Fibroblast of the aortic adventitia (primary cell): ENCODE results near the gene DPM2. TPM values are rescaled to one million over a fixed set of nuclear protein-coding genes. Genes with fewer than 3 reads are reported as not detected.

ENCODE experiments used
- DNase-seq: peaks from one replicate; pipeline ENCODE4 v3.0.0-alpha.2; 2010; ENCODE audit warnings: low read depth
- H3K4me3 ChIP-seq: 2 replicates; pipeline ENCODE4 v1.5.1; 2011; ENCODE audit warnings: low read depth, mild to moderate bottlenecking, control low read depth, low read length, moderate library complexity
- CTCF ChIP-seq: IDR thresholded peaks from 2 replicates; pipeline ENCODE4 v1.5.1; 2011; ENCODE audit warnings: mild to moderate bottlenecking, low read length, control low read depth, inconsistent platforms; ENCODE audit not compliant: insufficient read depth
- total RNA-seq: library from RNA; depleted of rRNA; stranded (reverse); fragments of >200 nt; gene quantifications from 2 replicates; pipeline ENCODE4 v1.2.3, GENCODE V29; 2012; ENCODE audit warnings: low replicate concordance

The DPM2 gene
- total RNA-seq, 1 donor: 19.9 TPM

GRCh38 chr9:127885508-127886281, 52.0 kb downstream of the DPM2 start:
- DNase-seq: no peak
- TF ChIP-seq CTCF: no peak
- no peak overlapping the region for H3K4me3 ChIP-seq

Other genes with a start within 250 kb of the DPM2 start
- 0.09 TPM in 1 of 2 replicates, not detected in the other for gene CFAP157, start 230.9 kb downstream of the DPM2 start, total RNA-seq
- 13.2 and 17.2 TPM in 2 replicates for gene PTRH1, start 222.2 kb downstream of the DPM2 start, total RNA-seq
- not detected in 2 replicates for gene TTC16, start 221.8 kb downstream of the DPM2 start, total RNA-seq
- gene TOR2A, start 202.6 kb downstream of the DPM2 start, total RNA-seq: 1.2 and 4.8 TPM in 2 replicates
- 0.18 and 6.0 TPM in 2 replicates for gene SH2D3C, start 159.2 kb downstream of the DPM2 start, total RNA-seq
- 25.4 and 51.5 TPM in 2 replicates for gene CDK9, start 151.8 kb downstream of the DPM2 start, total RNA-seq
- gene FPGS, start 135.0 kb downstream of the DPM2 start, total RNA-seq: 33.9 and 61.5 TPM in 2 replicates
- gene ENG, start 83.2 kb downstream of the DPM2 start, total RNA-seq: 15.8 and 62.0 TPM in 2 replicates
- 75.6 and 121 TPM in 2 replicates for gene AK1, start 60.2 kb downstream of the DPM2 start, total RNA-seq
- 26.5 and 85.0 TPM in 2 replicates for gene ST6GALNAC6, start 38.3 kb downstream of the DPM2 start, total RNA-seq
- 24.4 and 37.1 TPM in 2 replicates for gene ST6GALNAC4, start 20.8 kb downstream of the DPM2 start, total RNA-seq
- 1.6 and 2.6 TPM in 2 replicates for gene PIP5KL1, start 7.1 kb downstream of the DPM2 start, total RNA-seq
- gene EEIG1, start 43.1 kb upstream of the DPM2 start, total RNA-seq: 32.4 and 50.3 TPM in 2 replicates
- 6.0 and 7.5 TPM in 2 replicates for gene NAIF1, start 129.5 kb upstream of the DPM2 start, total RNA-seq
- gene SLC25A25, start 130.4 kb upstream of the DPM2 start, total RNA-seq: 15.2 and 20.2 TPM in 2 replicates
- gene PTGES2, start 189.9 kb upstream of the DPM2 start, total RNA-seq: 33.9 and 40.8 TPM in 2 replicates
- gene LCN2, start 211.6 kb upstream of the DPM2 start, total RNA-seq: not detected in 2 replicates
- gene BBLN, start 222.4 kb upstream of the DPM2 start, total RNA-seq: 37.4 and 63.4 TPM in 2 replicates